Activated naive CD8-positive, alpha-beta T cell treated with anti-CD3 and anti-CD28 coated beads, Interleukin-2, amount 50 U/mL, for 24 hours (primary cell): Measurements from ENCODE around the gene AGTR1.
"Not testable (repeated sequence)": the region's sequence is repeated elsewhere in the genome, so short reads cannot be mapped to it uniquely, and the experiment has no call there.

Source experiments
- ATAC-seq: fragments of 150-1000 bp; cut with Tn5 transposase; one replicate; pipeline ENCODE4 v1.10.0; 2021
- DNase-seq: peaks from one replicate; pipeline ENCODE4 v3.0.0; 2021
- H3K27ac Mint-ChIP-seq: one replicate; pipeline ENCODE4 v1.8.0; 2021; ENCODE audit warnings: mild to moderate bottlenecking, mixed read lengths
- H3K27me3 Mint-ChIP-seq: one replicate; pipeline ENCODE4 v1.8.0; 2021; ENCODE audit warnings: mixed read lengths
- H3K36me3 Mint-ChIP-seq: one replicate; pipeline ENCODE4 v1.8.0; 2021; ENCODE audit warnings: low read depth, mixed read lengths
- H3K4me1 Mint-ChIP-seq: one replicate; pipeline ENCODE4 v1.8.0; 2021; ENCODE audit warnings: mixed read lengths
- H3K4me3 Mint-ChIP-seq: one replicate; pipeline ENCODE4 v1.8.0; 2021; ENCODE audit warnings: mild to moderate bottlenecking, moderate library complexity, mixed read lengths
- H3K9me3 Mint-ChIP-seq: one replicate; pipeline ENCODE4 v1.8.0; 2021; ENCODE audit warnings: mixed read lengths

AGTR1 gene

DNA sequence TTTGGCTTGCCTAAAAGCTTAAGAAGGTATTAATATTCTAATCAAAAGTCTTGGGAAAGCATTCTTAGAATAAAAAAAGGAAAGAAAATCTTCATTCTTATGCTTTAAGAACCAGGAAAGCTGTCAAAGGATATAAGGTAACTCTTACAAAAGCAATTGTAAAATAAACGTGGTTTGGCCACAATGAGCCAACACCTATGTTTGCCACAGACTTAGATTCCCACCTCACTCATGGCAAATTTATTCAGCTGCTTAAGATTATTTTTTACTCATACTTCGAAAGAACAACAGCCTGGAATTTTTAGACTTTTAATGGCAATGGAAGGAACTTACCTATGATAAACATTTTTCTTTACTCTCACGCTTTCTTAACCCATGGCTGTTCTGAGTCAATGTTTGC lies 38.4 kb downstream of the AGTR1 start:
- no peak overlapping the region for H3K27ac Mint-ChIP-seq
- ATAC-seq (no peak), DNase-seq (no peak)
- no peaks in the 10 kb centered on the region for H3K4me1 Mint-ChIP-seq
- H3K36me3 Mint-ChIP-seq: no peaks in the 10 kb centered on the region
- no peaks in the 10 kb centered on the region for H3K9me3 Mint-ChIP-seq
- no peak overlapping the region for H3K4me3 Mint-ChIP-seq
- no peaks in the 10 kb centered on the region for H3K27me3 Mint-ChIP-seq

- Mint-ChIP-seq H3K9me3 (no peaks in the 10 kb centered on the region), H3K4me3 (no peak overlapping the region), H3K4me1 (no peaks in the 10 kb centered on the region), H3K36me3 (no peaks in the 10 kb centered on the region), H3K27me3 (no peaks in the 10 kb centered on the region), H3K27ac (no peak overlapping the region)
- DNase-seq: no peak
- ATAC-seq: no peak
Measured at GRCh38 chr3:148737104-148737530, 39.4 kb downstream of the AGTR1 start.

DNA sequence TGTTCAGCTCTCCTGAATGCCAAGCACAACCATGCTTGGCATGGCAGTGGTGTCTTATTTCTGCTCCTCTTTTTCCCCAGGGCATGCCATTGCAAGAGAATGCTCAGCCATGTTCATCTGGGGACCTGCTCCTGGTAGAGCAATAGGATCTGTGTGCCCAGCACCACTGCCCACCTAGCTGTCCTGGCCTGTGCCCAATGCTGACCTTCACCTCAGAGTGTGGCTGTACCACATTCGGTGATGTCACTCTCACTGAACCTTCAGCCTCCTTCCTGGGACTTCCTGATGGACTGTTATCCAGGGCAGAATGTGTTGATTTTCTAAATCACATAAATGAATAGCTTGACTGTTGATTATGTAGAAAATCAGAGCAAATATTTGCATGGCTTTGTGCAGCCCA lies 42.0 kb downstream of the AGTR1 start:
- Mint-ChIP-seq H3K4me3 (no peak overlapping the region), H3K9me3 (no peaks in the 10 kb centered on the region), H3K27ac (no peak overlapping the region), H3K36me3 (no peaks in the 10 kb centered on the region), H3K4me1 (no peaks in the 10 kb centered on the region), H3K27me3 (no peaks in the 10 kb centered on the region)
- ATAC-seq: no peak
- DNase-seq: no peak

DNA sequence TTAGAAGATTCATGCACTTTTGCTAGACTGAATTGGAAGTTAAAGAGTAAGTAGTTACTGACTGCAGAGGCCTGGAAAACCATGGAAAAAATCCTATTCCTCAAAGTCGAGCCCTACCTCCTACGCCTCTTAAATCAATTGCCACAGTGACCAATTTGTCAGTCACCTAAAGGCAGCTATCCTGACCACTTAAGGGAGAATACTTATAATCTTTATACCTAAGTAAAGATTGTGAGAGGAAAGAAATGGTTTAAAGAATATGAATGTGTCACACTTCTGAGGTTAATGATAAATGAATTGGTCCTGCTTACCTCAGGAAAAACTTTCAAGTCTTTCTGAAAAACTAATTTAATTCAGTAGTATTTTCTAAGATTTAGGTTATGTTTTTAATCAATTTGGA lies 42.6 kb downstream of the AGTR1 start:
- no peaks in the 10 kb centered on the region for H3K36me3 Mint-ChIP-seq
- no peaks in the 10 kb centered on the region for H3K9me3 Mint-ChIP-seq
- no peak overlapping the region for H3K27ac Mint-ChIP-seq

GRCh38 chr3:148741219-148741618 lies 43.5 kb downstream of the AGTR1 start:
- Mint-ChIP-seq H3K9me3 (no peaks in the 10 kb centered on the region), H3K4me3 (no peak overlapping the region), H3K27ac (no peak overlapping the region), H3K27me3 (no peaks in the 10 kb centered on the region), H3K4me1 (no peaks in the 10 kb centered on the region), H3K36me3 (no peaks in the 10 kb centered on the region)
- ATAC-seq (no peak), DNase-seq (no peak)

More for the DNA sequence above, 42.6 kb downstream of the AGTR1 start:
- DNase-seq: no peak
- ATAC-seq: no peak
- Mint-ChIP-seq H3K27me3 (no peaks in the 10 kb centered on the region), H3K4me3 (no peak overlapping the region), H3K4me1 (no peaks in the 10 kb centered on the region)

DNA sequence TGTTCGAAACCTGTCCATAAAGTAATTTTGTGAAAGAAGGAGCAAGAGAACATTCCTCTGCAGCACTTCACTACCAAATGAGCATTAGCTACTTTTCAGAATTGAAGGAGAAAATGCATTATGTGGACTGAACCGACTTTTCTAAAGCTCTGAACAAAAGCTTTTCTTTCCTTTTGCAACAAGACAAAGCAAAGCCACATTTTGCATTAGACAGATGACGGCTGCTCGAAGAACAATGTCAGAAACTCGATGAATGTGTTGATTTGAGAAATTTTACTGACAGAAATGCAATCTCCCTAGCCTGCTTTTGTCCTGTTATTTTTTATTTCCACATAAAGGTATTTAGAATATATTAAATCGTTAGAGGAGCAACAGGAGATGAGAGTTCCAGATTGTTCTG lies 44.4 kb downstream of the AGTR1 start:
- DNase-seq (no peak), ATAC-seq (no peak)
- H3K27me3 Mint-ChIP-seq: no peaks in the 10 kb centered on the region
- no peak overlapping the region for H3K27ac Mint-ChIP-seq
- H3K4me1 Mint-ChIP-seq: no peaks in the 10 kb centered on the region
- H3K4me3 Mint-ChIP-seq: no peak overlapping the region
- H3K9me3 Mint-ChIP-seq: no peaks in the 10 kb centered on the region
- H3K36me3 Mint-ChIP-seq: no peaks in the 10 kb centered on the region

DNA sequence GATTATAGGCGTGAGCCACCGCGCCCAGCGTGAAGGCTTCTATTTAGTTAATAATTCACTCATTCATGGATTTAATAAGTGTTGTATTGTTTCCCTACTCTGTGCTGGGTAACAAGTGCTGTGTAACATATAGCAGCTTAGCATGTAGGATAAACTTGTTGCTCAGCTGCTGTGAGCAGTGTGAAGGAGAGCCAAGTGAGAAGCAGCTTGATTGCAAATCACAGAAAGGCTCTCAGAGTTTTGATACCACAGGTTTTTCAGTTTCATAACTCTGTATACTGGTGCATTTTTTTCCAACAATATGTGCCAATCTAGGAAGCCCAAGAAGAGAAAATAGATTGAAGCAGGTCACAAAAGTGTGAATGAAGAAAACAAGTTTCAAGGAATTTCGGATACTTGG lies 48.4 kb downstream of the AGTR1 start:
- H3K4me1 Mint-ChIP-seq: no peaks in the 10 kb centered on the region
- H3K27me3 Mint-ChIP-seq: no peaks in the 10 kb centered on the region
- H3K4me3 Mint-ChIP-seq: no peak overlapping the region
- no peak for ATAC-seq
- H3K9me3 Mint-ChIP-seq: no peaks in the 10 kb centered on the region
- H3K36me3 Mint-ChIP-seq: no peaks in the 10 kb centered on the region
- no peak overlapping the region for H3K27ac Mint-ChIP-seq
- no peak for DNase-seq

GRCh38 chr3:148748283-148748682 lies 50.6 kb downstream of the AGTR1 start:
- H3K27me3 Mint-ChIP-seq: no peaks in the 10 kb centered on the region
- H3K27ac Mint-ChIP-seq: no peak overlapping the region
- no peaks in the 10 kb centered on the region for H3K9me3 Mint-ChIP-seq
- no peak overlapping the region for H3K4me3 Mint-ChIP-seq
- DNase-seq: no peak
- H3K36me3 Mint-ChIP-seq: no peaks in the 10 kb centered on the region
- H3K4me1 Mint-ChIP-seq: no peaks in the 10 kb centered on the region
- no peak for ATAC-seq

DNA sequence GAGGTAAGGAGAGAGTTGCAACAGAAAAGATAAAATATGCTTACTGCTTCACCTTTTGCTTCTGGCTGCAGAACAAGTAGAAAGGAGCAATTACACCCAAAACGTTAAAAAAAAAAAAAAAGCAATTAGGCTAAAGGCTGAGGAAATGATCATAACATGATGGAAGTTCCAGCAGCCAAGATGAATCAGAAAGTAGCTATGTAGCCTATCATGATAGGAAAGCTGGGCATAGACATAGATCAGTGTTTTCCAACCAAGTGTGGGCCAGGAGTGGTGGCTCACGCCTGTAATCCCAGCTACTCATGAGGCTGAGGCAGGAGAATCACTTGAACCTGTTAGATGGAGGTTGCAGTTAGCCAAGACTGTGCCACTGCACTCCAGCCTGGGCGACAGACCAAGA lies 52.6 kb downstream of the AGTR1 start:
- no peaks in the 10 kb centered on the region for H3K36me3 Mint-ChIP-seq
- no peaks in the 10 kb centered on the region for H3K4me1 Mint-ChIP-seq
- ATAC-seq: no peak

GRCh38 chr3:148751461-148751860 lies 53.8 kb downstream of the AGTR1 start:
- no peaks in the 10 kb centered on the region for H3K36me3 Mint-ChIP-seq
- H3K27ac Mint-ChIP-seq: no peak overlapping the region
- ATAC-seq (no peak), DNase-seq (no peak)
- no peaks in the 10 kb centered on the region for H3K4me1 Mint-ChIP-seq
- no peak overlapping the region for H3K4me3 Mint-ChIP-seq
- H3K9me3 Mint-ChIP-seq: no peaks in the 10 kb centered on the region
- peaks cover 3% of the 10 kb centered on the region for H3K27me3 Mint-ChIP-seq

More for the DNA sequence above, 52.6 kb downstream of the AGTR1 start:
- H3K27me3 Mint-ChIP-seq: peaks cover 3% of the 10 kb centered on the region
- DNase-seq: no peak
- no peak overlapping the region for H3K27ac Mint-ChIP-seq
- no peaks in the 10 kb centered on the region for H3K9me3 Mint-ChIP-seq
- H3K4me3 Mint-ChIP-seq: no peak overlapping the region

DNA sequence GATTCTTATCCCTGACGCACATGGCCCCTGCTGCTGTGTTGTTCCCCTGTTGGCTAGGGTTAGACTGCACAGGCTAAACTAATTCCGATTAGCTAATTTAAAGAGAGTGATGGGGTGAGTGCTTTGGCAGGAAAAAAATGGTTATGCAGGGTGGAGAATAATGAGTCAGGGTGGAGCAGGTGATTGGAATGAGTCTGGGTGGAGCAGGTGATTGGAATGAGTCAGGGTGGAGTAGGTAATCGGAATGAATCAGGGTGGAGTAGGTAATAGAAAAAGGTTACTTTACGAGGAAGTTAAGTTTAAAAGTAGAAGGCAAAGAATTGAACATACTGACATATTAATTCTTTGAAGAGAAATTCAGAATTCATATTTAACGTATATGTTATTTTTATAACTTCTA lies 55.7 kb downstream of the AGTR1 start:
- not testable (repeated sequence) for H3K27ac Mint-ChIP-seq, ATAC-seq, H3K4me3 Mint-ChIP-seq, DNase-seq, H3K4me1 Mint-ChIP-seq, H3K36me3 Mint-ChIP-seq, H3K9me3 Mint-ChIP-seq, H3K27me3 Mint-ChIP-seq

DNA sequence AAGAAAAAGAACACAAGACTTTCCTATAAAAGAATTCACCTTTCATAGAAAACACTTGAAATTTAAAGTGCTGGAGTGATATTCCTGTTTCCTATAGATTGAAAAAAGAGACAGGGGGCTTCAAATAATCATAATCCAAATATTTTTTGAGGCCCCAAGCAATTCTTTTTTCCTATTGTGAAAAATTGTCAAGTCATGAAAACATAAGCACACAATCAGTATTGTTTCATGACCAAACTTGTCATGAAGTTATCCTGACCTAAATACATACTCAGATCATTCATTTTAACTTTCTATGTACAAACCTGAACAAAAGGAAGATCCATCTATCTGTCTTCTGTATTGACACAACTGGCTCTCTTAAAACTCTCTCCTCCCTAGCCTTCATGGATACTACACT lies 57.9 kb downstream of the AGTR1 start:
- DNase-seq: no peak
- H3K4me3 Mint-ChIP-seq: no peak overlapping the region
- ATAC-seq: no peak
- no peaks in the 10 kb centered on the region for H3K4me1 Mint-ChIP-seq
- no peak overlapping the region for H3K27ac Mint-ChIP-seq
- H3K36me3 Mint-ChIP-seq: no peaks in the 10 kb centered on the region
- no peaks in the 10 kb centered on the region for H3K9me3 Mint-ChIP-seq
- H3K27me3 Mint-ChIP-seq: peaks cover 5% of the 10 kb centered on the region

DNA sequence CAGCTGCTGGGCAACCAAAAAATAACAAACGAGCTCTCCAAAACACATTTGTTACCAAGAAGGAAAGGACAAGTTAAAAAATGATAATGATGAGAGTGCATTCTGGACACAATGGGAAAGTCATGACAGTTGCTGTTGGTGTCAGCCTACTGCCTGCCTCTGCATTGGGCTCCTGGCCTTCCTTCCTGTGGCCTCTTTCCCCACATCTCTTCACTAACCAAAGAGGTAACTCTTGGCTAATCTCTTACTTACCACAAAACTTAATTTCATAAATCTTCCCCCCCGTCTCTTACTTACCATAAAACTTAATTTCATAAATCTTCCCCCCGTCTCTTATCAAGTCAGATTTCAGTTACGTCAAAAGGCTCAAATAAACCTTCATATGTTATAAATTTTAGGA lies 58.6 kb downstream of the AGTR1 start:
- H3K9me3 Mint-ChIP-seq: no peaks in the 10 kb centered on the region
- H3K4me1 Mint-ChIP-seq: no peaks in the 10 kb centered on the region
- H3K27me3 Mint-ChIP-seq: peaks cover 5% of the 10 kb centered on the region
- H3K4me3 Mint-ChIP-seq: no peak overlapping the region
- DNase-seq (no peak), ATAC-seq (no peak)
- H3K36me3 Mint-ChIP-seq: no peaks in the 10 kb centered on the region
- H3K27ac Mint-ChIP-seq: no peak overlapping the region

GRCh38 chr3:148757238-148758215 lies 59.8 kb downstream of the AGTR1 start:
- Mint-ChIP-seq H3K36me3 (no peaks in the 10 kb centered on the region), H3K27me3 (peaks cover 5% of the 10 kb centered on the region), H3K4me3 (no peak overlapping the region), H3K27ac (no peak overlapping the region), H3K4me1 (no peaks in the 10 kb centered on the region), H3K9me3 (no peaks in the 10 kb centered on the region)
- ATAC-seq: no peak
- no peak for DNase-seq

- ATAC-seq (no peak), DNase-seq (no peak)
- no peaks in the 10 kb centered on the region for H3K4me1 Mint-ChIP-seq
- H3K27me3 Mint-ChIP-seq: peaks cover 5% of the 10 kb centered on the region
- H3K36me3 Mint-ChIP-seq: no peaks in the 10 kb centered on the region
- H3K4me3 Mint-ChIP-seq: no peak overlapping the region
- H3K9me3 Mint-ChIP-seq: no peaks in the 10 kb centered on the region
- H3K27ac Mint-ChIP-seq: no peak overlapping the region
Measured at GRCh38 chr3:148758303-148758884, 60.7 kb downstream of the AGTR1 start.
